MM.1S (cell line): ENCODE data around the gene FAM120B.

Experiments
- DNase-seq: peaks from one replicate; pipeline ENCODE4 v3.0.0-alpha.2; 2015
- H2AFZ ChIP-seq: fragments of 300-600 bp; sonication (generic); 2 replicates; pipeline ENCODE4 v1.6.0; 2016; ENCODE audit warnings: antibody characterized with exemption, low read length
- H3F3A ChIP-seq: fragments of 300-600 bp; sonication (generic); 2 replicates; pipeline ENCODE4 v1.6.1; 2016; ENCODE audit warnings: mild to moderate bottlenecking, antibody characterized with exemption, low read length, moderate library complexity, mixed read lengths; ENCODE audit not compliant: insufficient read depth
- H3K27ac ChIP-seq: fragments of 300-600 bp; sonication (generic); 2 replicates; pipeline ENCODE4 v1.5.1; 2016; ENCODE audit warnings: mild to moderate bottlenecking, low read length
- H3K27me3 ChIP-seq: fragments of 300-600 bp; sonication (generic); replicated peaks from 2 replicates; pipeline ENCODE4 v1.6.0; 2016; ENCODE audit warnings: low read length; ENCODE audit not compliant: insufficient read depth
- H3K36me3 ChIP-seq: fragments of 300-600 bp; sonication (generic); replicated peaks from 2 replicates; pipeline ENCODE4 v1.6.1; 2016; ENCODE audit warnings: mild to moderate bottlenecking, low read length, mixed read lengths; ENCODE audit not compliant: insufficient read depth
- H3K4me1 ChIP-seq: fragments of 300-600 bp; sonication (generic); 2 replicates; pipeline ENCODE4 v1.6.1; 2016; ENCODE audit warnings: low read length, mixed read lengths
- H3K4me2 ChIP-seq: fragments of 300-600 bp; sonication (generic); 2 replicates; pipeline ENCODE4 v1.6.0; 2016; ENCODE audit warnings: low read depth, low read length
- H3K4me3 ChIP-seq: fragments of 300-600 bp; sonication (generic); 2 replicates; pipeline ENCODE4 v1.5.1; 2016; ENCODE audit warnings: low read length, mixed read lengths
- H3K79me2 ChIP-seq: fragments of 300-600 bp; sonication (generic); 2 replicates; pipeline ENCODE4 v1.6.1; 2016; ENCODE audit warnings: mixed run types, low read length, mixed read lengths
- H3K9ac ChIP-seq: fragments of 300-600 bp; sonication (generic); 2 replicates; pipeline ENCODE4 v1.6.1; 2016; ENCODE audit warnings: low read length, mixed read lengths
- H3K9me2 ChIP-seq: fragments of 300-600 bp; sonication (generic); replicated peaks from 2 replicates; pipeline ENCODE4 v1.6.1; 2016; ENCODE audit warnings: mild to moderate bottlenecking, low read length, mixed read lengths; ENCODE audit not compliant: insufficient read depth
- H3K9me3 ChIP-seq: fragments of 300-600 bp; sonication (generic); replicated peaks from 2 replicates; pipeline ENCODE4 v1.6.1; 2016; ENCODE audit warnings: mild to moderate bottlenecking, low read length, mixed read lengths; ENCODE audit not compliant: insufficient read depth
- H4K20me1 ChIP-seq: fragments of 300-600 bp; sonication (generic); 2 replicates; pipeline ENCODE4 v1.6.1; 2016; ENCODE audit warnings: mild to moderate bottlenecking, low read length, moderate library complexity, mixed read lengths; ENCODE audit not compliant: insufficient read depth
- EZH2 ChIP-seq: fragments of 300-600 bp; sonication (generic); optimal IDR thresholded peaks from 2 replicates; pipeline ENCODE3; 2017; ENCODE audit warnings: low read depth, mild to moderate bottlenecking, antibody characterized with exemption, low read length, mixed read lengths
- EZH2phosphoT487 ChIP-seq: fragments of 300-600 bp; sonication (generic); IDR thresholded peaks from 2 replicates; pipeline ENCODE4 v1.6.1; 2018; ENCODE audit warnings: antibody characterized with exemption, low read length
- TF ChIP-seq, protein P1 (sequence below): fragments of 300-600 bp; sonication (generic); IDR thresholded peaks from 2 replicates; pipeline ENCODE4 v1.5.1; 2016; ENCODE audit warnings: antibody characterized with exemption, low read length, mixed read lengths

The FAM120B gene

GRCh38 chr6:170259278-170259677, 47.3 kb upstream of the FAM120B start:
- H3K27me3 ChIP-seq, result peaks cover 26% of the 10 kb centered on the region

DNA sequence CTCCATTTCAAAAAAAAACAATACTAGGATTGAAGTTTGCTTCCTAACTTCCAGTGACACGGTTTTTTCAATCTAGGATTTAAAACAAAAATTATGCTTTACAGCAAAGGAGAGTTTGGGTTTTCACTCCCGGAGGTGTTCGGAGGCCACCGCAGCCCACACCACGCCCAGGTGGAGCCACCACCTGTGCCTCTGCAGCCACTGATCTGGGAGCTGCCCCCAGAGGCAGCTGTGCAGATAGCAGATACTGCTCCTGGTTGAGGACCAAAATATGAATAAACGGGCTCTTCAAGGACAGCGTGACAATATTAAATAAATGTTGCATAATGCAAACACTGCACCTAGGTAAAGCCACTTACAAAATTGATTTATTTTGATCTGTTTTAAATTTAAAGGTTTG, 45.9 kb upstream of the FAM120B start:
- Histone ChIP-seq H4K20me1 (no peaks in the 10 kb centered on the region), H3K4me1 (no peaks in the 10 kb centered on the region), H3K27me3 (peaks cover 27% of the 10 kb centered on the region), H3K9me2 (no peaks in the 10 kb centered on the region), H3K27ac (no peak overlapping the region), H3K4me2 (no peak overlapping the region), H2AFZ (no peak overlapping the region), H3K9ac (no peak overlapping the region), H3K79me2 (no peaks in the 10 kb centered on the region), H3K4me3 (no peak overlapping the region), H3F3A (no peaks in the 10 kb centered on the region), H3K9me3 (no peaks in the 10 kb centered on the region), H3K36me3 (no peaks in the 10 kb centered on the region)
- DNase-seq, result no peak
- no peak for TF ChIP-seq EZH2
- TF ChIP-seq EZH2phosphoT487, result no peak
- TF ChIP-seq, protein P1, sequence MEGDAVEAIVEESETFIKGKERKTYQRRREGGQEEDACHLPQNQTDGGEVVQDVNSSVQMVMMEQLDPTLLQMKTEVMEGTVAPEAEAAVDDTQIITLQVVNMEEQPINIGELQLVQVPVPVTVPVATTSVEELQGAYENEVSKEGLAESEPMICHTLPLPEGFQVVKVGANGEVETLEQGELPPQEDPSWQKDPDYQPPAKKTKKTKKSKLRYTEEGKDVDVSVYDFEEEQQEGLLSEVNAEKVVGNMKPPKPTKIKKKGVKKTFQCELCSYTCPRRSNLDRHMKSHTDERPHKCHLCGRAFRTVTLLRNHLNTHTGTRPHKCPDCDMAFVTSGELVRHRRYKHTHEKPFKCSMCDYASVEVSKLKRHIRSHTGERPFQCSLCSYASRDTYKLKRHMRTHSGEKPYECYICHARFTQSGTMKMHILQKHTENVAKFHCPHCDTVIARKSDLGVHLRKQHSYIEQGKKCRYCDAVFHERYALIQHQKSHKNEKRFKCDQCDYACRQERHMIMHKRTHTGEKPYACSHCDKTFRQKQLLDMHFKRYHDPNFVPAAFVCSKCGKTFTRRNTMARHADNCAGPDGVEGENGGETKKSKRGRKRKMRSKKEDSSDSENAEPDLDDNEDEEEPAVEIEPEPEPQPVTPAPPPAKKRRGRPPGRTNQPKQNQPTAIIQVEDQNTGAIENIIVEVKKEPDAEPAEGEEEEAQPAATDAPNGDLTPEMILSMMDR, result no peak

More at GRCh38 chr6:170259278-170259677, 47.3 kb upstream of the FAM120B start:
- H3K79me2 ChIP-seq, result no peaks in the 10 kb centered on the region
- DNase-seq, result no peak
- no peak for TF ChIP-seq EZH2phosphoT487
- TF ChIP-seq, protein P1, result no peak
- TF ChIP-seq EZH2, result no peak
- no peaks in the 10 kb centered on the region for H3K4me1 ChIP-seq
- H3F3A ChIP-seq, result no peaks in the 10 kb centered on the region
- H4K20me1 ChIP-seq, result no peaks in the 10 kb centered on the region
- H3K27ac ChIP-seq, result no peak overlapping the region
- H2AFZ ChIP-seq, result no peak overlapping the region
- no peak overlapping the region for H3K4me3 ChIP-seq
- no peaks in the 10 kb centered on the region for H3K9me3 ChIP-seq
- no peaks in the 10 kb centered on the region for H3K36me3 ChIP-seq
- H3K9me2 ChIP-seq, result no peaks in the 10 kb centered on the region
- no peak overlapping the region for H3K4me2 ChIP-seq
- no peak overlapping the region for H3K9ac ChIP-seq

DNA sequence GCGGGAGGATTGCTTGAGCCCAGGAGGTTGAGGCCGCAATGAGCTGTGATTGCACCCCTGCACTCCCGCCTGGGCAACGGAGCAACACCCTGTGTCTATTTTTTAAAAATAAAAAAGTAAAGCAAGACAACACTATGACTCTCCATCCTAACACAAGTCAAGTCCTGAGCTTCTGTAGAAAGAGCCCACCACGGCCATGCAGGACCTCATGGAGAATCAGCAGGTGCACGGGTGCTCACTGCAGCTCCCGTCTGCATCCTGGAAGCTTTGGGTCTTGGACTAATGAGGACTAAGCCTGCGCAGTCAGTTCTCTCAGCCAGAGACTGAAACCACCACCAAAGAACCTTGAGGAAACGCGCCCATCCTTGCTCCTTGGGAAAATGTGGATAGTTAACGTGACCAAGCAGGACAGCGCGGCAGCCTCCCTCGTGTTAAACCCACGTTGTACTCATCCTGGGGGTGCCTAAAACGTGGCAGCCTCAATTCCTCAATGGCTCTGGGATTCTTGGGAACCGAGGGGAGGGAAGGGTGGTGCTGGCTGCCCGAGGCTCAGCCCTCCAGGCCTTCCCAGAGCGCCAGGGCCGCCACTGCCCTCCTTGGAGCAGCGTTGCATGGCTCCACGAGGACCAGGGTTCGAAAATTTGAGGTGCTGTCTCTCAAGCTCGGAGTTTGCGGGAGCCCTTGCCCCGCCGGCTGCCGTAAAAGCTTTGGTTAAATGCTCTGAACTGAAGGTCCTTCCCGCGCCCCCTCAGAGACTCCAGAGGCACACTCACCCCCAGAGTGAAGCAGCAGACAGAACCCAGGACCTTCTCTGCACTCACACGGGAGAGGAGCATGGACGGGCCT, 44.7 kb upstream of the FAM120B start:
- DNase-seq, result no peak
- H3K27ac ChIP-seq, result no peak overlapping the region
- H3K36me3 ChIP-seq, result no peaks in the 10 kb centered on the region
- H3K79me2 ChIP-seq, result no peaks in the 10 kb centered on the region
- no peaks in the 10 kb centered on the region for H4K20me1 ChIP-seq
- H3K27me3 ChIP-seq, result peaks cover 27% of the 10 kb centered on the region
- H3K4me3 ChIP-seq, result no peak overlapping the region
- H3K9me2 ChIP-seq, result no peaks in the 10 kb centered on the region
- H2AFZ ChIP-seq, result no peak overlapping the region
- H3K4me1 ChIP-seq, result no peaks in the 10 kb centered on the region
- H3F3A ChIP-seq, result no peaks in the 10 kb centered on the region
- no peak overlapping the region for H3K9ac ChIP-seq
- H3K4me2 ChIP-seq, result no peak overlapping the region
- no peak for TF ChIP-seq EZH2phosphoT487
- no peak for TF ChIP-seq EZH2
- TF ChIP-seq, protein P1, result no peak
- H3K9me3 ChIP-seq, result no peaks in the 10 kb centered on the region
